GM12873 (cell line): ENCODE measurements around the gene PPARG.

Source experiments
- TF ChIP-seq, protein P1 (sequence below): IDR thresholded peaks from 2 replicates; pipeline ENCODE4 v1.5.1; 2012; ENCODE audit warnings: low read depth, mild to moderate bottlenecking, moderate library complexity, low read length, control low read depth; ENCODE audit not compliant: insufficient read depth; ENCODE audit errors: missing control alignments

The PPARG gene

DNA sequence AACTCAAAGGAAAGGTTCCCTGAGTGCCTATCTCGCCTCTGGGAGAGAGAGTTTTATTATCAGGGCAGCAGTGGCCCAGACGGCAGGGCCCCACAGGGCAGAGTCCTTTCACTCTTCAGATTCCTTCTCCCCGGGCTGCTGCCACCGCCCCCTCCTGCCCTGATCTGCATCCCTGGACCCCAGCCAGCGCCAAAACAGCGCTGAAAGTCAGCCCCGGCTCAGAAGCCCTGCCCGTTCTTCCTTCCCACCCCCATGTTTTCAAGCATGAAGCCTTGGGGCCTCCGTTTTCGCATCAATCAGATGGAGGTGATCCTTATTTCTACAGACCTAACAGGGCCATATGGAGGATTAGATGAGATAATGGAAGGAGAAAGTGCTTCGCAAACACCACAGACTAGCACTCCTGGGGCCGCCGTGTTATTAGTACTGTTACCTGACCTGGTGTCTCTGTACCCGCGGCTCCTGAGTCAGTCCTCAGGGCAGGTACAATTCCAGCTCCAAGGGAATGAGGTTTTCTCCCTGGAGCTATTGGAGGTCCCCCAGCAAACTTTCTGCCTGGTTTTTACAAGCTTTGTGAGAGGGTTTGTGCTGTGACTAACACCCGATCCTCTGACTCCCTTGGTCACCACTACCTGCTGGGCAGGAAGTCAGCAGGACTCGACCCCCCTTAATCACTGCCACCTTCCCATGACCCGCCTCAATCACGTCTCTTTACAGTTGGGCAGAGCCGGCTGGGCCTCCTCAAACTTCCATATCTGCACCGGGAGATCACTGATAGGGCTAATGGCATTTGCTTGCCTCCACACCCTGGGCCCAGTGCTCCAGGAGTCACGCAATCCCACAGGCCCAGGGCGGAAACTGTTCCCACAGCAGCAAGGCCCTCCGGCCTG is 156.0 kb downstream of the PPARG start:
- TF ChIP-seq, protein P1, sequence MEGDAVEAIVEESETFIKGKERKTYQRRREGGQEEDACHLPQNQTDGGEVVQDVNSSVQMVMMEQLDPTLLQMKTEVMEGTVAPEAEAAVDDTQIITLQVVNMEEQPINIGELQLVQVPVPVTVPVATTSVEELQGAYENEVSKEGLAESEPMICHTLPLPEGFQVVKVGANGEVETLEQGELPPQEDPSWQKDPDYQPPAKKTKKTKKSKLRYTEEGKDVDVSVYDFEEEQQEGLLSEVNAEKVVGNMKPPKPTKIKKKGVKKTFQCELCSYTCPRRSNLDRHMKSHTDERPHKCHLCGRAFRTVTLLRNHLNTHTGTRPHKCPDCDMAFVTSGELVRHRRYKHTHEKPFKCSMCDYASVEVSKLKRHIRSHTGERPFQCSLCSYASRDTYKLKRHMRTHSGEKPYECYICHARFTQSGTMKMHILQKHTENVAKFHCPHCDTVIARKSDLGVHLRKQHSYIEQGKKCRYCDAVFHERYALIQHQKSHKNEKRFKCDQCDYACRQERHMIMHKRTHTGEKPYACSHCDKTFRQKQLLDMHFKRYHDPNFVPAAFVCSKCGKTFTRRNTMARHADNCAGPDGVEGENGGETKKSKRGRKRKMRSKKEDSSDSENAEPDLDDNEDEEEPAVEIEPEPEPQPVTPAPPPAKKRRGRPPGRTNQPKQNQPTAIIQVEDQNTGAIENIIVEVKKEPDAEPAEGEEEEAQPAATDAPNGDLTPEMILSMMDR, result no peak

DNA sequence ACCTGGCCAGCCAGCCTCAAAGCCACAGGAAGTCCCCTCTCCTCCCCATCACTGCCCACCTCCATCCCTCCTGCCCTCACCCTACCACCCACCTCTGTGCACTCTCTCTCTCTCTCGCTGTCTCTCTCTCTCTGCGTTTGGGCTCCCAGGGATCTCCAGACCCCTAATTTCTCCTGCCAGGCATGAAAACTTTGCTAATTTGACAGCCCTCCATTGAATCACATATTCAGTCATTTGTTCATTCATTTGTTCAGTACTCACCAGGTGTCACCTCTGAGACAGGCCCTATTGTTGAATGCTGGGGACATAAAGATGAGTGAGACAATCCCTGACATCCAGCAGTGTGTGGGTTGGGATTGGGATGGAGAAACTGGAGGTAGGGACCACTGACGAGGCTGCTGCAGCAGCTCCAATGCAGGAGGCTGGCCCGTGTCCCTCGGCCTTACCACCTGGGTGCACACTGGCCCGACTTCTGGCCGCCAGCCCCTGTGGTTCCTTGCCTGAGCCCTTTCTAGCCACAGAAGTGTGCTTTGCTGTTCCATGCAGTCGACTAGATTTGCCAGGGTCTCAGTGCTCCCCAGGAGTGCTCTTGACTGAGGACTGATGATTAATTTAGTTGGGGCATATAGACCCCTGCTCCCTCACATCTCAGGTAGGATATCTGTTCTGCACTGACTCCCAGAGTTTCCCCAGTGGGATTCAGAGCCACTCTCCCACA is 156.8 kb downstream of the PPARG start:
- TF ChIP-seq, protein P1, result no peak

DNA sequence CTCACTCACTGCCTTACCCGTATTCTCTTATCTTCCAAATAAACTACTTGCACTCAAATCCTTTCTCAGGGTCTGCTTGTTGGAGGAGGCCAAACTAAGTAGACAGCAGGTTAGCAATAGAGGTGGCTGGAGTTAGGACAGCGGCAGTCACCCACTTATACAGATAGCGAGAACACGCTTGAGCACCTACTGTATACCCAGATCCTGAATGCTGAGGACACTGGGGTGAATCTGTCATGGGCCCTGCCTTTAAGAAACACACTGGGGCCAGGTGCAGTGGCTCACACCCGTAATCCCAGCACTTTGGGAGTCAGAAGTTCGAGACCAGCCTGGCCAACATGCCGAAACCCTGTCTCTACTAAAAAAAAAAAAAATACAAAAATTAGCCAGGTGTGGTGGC is 157.4 kb downstream of the PPARG start:
- TF ChIP-seq, protein P1, result no peak

DNA sequence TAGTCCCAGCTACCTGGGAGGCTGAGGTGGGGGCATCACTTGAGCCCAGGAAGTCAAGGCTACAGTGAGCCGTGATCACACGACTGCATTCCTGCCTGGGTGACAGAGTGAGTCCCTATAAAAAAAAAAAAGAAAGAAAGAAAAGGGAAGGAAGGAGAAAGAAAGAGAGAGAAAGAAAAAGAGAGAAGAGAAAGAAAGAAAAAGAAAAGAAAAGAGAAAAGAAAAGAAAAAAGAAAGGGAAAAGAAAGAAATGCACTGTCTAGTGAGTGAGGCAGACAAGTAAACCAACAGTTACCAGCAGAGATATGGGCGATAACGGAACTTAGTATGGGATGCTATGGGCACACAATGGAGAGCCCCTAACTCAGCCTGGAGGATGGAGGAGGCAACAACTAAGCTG is 158.2 kb downstream of the PPARG start:
- TF ChIP-seq, protein P1, result no peak

DNA sequence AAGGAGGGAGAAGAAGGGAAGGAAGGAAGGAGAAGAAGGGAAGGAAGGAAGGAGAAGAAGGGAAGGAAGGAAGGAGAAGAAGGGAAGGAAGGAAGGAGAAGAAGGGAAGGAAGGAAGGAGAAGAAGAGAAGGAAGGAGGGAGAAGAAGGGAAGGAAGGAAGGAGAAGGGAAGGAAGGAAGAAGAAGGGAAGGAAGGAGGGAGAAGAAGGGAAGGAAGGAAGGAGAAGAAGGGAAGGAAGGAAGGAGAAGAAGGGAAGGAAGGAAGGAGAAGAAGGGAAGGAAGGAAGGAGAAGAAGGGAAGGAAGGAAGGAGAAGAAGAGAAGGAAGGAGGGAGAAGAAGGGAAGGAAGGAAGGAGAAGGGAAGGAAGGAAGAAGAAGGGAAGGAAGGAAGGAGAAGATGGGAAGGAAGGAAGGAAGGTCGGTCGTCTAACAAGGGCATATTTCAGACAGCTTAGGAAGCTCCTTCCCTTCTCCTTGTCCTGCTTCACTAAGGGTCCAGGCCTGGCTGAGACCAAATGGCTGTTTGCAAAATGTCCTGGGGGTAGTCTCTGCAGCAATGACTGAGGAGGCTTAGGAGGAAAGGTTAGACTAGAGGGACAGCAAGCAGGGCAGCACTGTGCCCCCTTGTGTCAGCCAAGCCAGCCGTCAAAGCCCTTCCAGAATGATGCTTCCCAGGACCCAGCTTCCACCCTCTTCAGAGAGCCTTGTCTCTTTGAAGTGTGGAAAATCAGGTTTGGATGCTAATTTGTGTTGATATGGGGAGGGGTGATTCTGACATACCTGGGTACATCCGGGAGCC is 159.7 kb downstream of the PPARG start:
- TF ChIP-seq, protein P1, result peak; percentile 7

DNA sequence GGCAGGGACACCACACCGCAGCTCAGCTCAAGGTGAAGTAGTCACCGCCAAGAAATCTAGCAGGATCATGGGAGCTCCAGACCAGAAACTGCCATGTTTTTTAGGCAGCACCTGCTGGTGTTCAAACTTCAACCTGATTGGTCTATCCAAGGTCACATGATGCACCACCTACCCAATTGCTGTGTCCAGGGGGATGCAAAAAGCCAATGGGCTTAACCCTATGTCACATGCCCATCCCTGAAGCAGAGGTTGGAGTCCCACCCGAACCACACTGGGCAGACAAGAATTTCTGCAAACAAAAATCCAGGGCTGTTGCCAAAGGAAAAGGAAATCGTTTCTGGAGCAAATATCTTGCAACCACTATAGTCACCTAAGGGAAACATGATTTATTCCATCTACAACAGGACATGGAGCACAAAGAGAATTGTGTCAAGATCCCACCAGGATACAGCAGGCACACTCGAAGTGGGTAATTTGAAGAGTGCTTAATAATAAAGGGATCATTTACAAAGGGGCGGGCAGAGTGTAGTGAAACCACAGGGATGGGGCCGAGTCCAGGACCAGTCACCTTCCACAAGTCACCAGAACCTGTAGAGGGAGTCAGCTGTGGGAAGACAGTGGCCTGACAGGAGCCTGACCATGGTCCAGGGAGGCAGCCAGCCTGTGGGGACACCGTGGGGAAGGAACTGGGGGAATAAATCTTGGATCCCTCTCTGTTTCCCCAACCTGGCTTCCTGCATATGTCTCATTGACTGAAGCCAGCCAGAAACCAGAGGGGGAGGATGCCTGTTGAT is 161.2 kb downstream of the PPARG start:
- TF ChIP-seq, protein P1, result no peak

DNA sequence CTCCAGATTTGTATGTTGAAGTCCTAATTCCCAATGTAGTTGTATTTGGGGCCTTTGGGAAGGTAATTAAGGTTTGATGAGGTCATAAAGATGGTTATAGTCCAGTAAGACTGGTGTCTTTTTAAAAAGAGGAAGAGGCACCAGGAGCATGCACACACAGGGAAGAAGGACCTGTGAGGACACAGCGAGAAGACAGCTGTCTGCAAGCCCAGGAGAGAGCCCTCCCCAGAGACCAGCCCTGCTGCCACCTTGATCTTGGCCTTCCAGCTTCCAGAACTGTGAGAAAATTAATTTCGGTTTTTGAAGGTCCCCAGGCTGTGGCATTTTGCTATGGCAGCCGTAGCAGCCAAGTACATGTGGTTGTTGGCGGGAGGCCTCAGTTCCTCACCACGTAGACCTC is 162.6 kb downstream of the PPARG start:
- TF ChIP-seq, protein P1, result no peak
